KMS-11 (cell line): ENCODE data around the gene SERPINA6.
"Not testable (repeated sequence)": the region's sequence is repeated elsewhere in the genome, so short reads cannot be mapped to it uniquely, and the experiment has no call there.

Experiments used
- H2AFZ ChIP-seq: fragments of 200-600 bp; sonication (generic); 2 replicates; pipeline ENCODE4 v1.6.1; 2016; ENCODE audit warnings: antibody characterized with exemption, mixed run types, low read depth
- H3K27ac ChIP-seq: fragments of 200-600 bp; sonication (generic); 2 replicates; pipeline ENCODE4 v1.6.1; 2016; ENCODE audit warnings: mild to moderate bottlenecking, mixed run types
- H3K27me3 ChIP-seq: fragments of 200-600 bp; sonication (generic); 2 replicates; pipeline ENCODE4 v1.6.1; 2017; ENCODE audit warnings: mild to moderate bottlenecking, low read depth, mixed run types, moderate library complexity; ENCODE audit not compliant: insufficient read depth
- H3K36me3 ChIP-seq: fragments of 200-600 bp; sonication (generic); 2 replicates; pipeline ENCODE4 v1.6.1; 2017; ENCODE audit warnings: mild to moderate bottlenecking, mixed run types; ENCODE audit not compliant: insufficient read depth
- H3K4me1 ChIP-seq: fragments of 200-600 bp; sonication (generic); 2 replicates; pipeline ENCODE4 v1.6.1; 2016; ENCODE audit warnings: mild to moderate bottlenecking, low read depth, mixed run types; ENCODE audit not compliant: poor library complexity, severe bottlenecking
- H3K4me2 ChIP-seq: fragments of 200-600 bp; sonication (generic); 2 replicates; pipeline ENCODE4 v1.7.0; 2016; ENCODE audit warnings: mild to moderate bottlenecking, mixed run types
- H3K4me3 ChIP-seq: fragments of 200-600 bp; sonication (generic); IDR thresholded peaks from 2 replicates; pipeline ENCODE4 v1.6.1; 2017; ENCODE audit warnings: low read depth, low read length, mixed read lengths; ENCODE audit not compliant: insufficient read depth
- H3K79me2 ChIP-seq: fragments of 200-600 bp; sonication (generic); 2 replicates; pipeline ENCODE4 v1.6.1; 2016; ENCODE audit warnings: low read depth, mixed run types; ENCODE audit not compliant: insufficient read depth
- H3K9ac ChIP-seq: fragments of 200-600 bp; sonication (generic); 2 replicates; pipeline ENCODE4 v1.6.1; 2016; ENCODE audit warnings: mild to moderate bottlenecking, mixed run types
- H4K20me1 ChIP-seq: fragments of 200-600 bp; sonication (generic); 2 replicates; pipeline ENCODE4 v1.6.1; 2016; ENCODE audit warnings: mild to moderate bottlenecking, mixed run types; ENCODE audit not compliant: insufficient read depth
- CTCF ChIP-seq: fragments of 200-600 bp; sonication (generic); conservative IDR thresholded peaks from 2 replicates; pipeline ENCODE4 v1.6.1; 2017; ENCODE audit warnings: low read depth, mild to moderate bottlenecking, antibody characterized with exemption, low read length, moderate library complexity, mixed read lengths

Gene SERPINA6

GRCh38 chr14:94278731-94279130 lies 44.4 kb downstream of the SERPINA6 start:
- H3K36me3 ChIP-seq, result no peaks in the 10 kb centered on the region
- no peaks in the 10 kb centered on the region for H3K79me2 ChIP-seq

GRCh38 chr14:94276898-94277561 lies 46.1 kb downstream of the SERPINA6 start:
- not testable (repeated sequence) for H4K20me1 ChIP-seq, H3K9ac ChIP-seq, H3K27ac ChIP-seq, H3K4me1 ChIP-seq, H3K79me2 ChIP-seq, H3K4me3 ChIP-seq, H3K27me3 ChIP-seq, H3K36me3 ChIP-seq, H3K4me2 ChIP-seq, H2AFZ ChIP-seq

More at GRCh38 chr14:94278731-94279130, 44.4 kb downstream of the SERPINA6 start:
- Histone ChIP-seq H3K4me3 (no peak overlapping the region), H3K27ac (no peak overlapping the region), H3K4me1 (no peaks in the 10 kb centered on the region), H3K4me2 (no peak overlapping the region), H4K20me1 (no peaks in the 10 kb centered on the region), H3K9ac (no peak overlapping the region), H3K27me3 (no peaks in the 10 kb centered on the region), H2AFZ (no peak overlapping the region)
- no peak for TF ChIP-seq CTCF

- Histone ChIP-seq H3K27me3 (no peaks in the 10 kb centered on the region), H3K9ac (no peak overlapping the region), H2AFZ (no peak overlapping the region), H3K36me3 (no peaks in the 10 kb centered on the region), H3K27ac (no peak overlapping the region), H3K79me2 (no peaks in the 10 kb centered on the region), H3K4me2 (no peak overlapping the region), H4K20me1 (no peaks in the 10 kb centered on the region), H3K4me1 (no peaks in the 10 kb centered on the region), H3K4me3 (no peak overlapping the region)
- TF ChIP-seq CTCF, result no peak
Observed at GRCh38 chr14:94269156-94269555, 54.0 kb downstream of the SERPINA6 start.

GRCh38 chr14:94268582-94268981 lies 54.6 kb downstream of the SERPINA6 start:
- H3K9ac ChIP-seq, H2AFZ ChIP-seq, H3K4me3 ChIP-seq, H3K4me1 ChIP-seq, H3K36me3 ChIP-seq, H4K20me1 ChIP-seq, H3K4me2 ChIP-seq, H3K79me2 ChIP-seq, H3K27ac ChIP-seq, H3K27me3 ChIP-seq: not testable (repeated sequence)

- H4K20me1 ChIP-seq, result no peaks in the 10 kb centered on the region
- H3K4me2 ChIP-seq, result no peak overlapping the region
- no peaks in the 10 kb centered on the region for H3K36me3 ChIP-seq
- no peaks in the 10 kb centered on the region for H3K79me2 ChIP-seq
- H3K27me3 ChIP-seq, result no peaks in the 10 kb centered on the region
- no peak overlapping the region for H3K9ac ChIP-seq
- no peak overlapping the region for H2AFZ ChIP-seq
- no peak overlapping the region for H3K4me3 ChIP-seq
- H3K27ac ChIP-seq, result no peak overlapping the region
- H3K4me1 ChIP-seq, result no peaks in the 10 kb centered on the region
- no peak for TF ChIP-seq CTCF
Observed at GRCh38 chr14:94267352-94267751, 55.8 kb downstream of the SERPINA6 start.

- not testable (repeated sequence) for H3K27me3 ChIP-seq, H3K4me2 ChIP-seq, H2AFZ ChIP-seq, H3K36me3 ChIP-seq, H3K9ac ChIP-seq, H3K4me3 ChIP-seq, H3K4me1 ChIP-seq, H3K27ac ChIP-seq, H4K20me1 ChIP-seq, H3K79me2 ChIP-seq
Observed at GRCh38 chr14:94264195-94264594, 58.9 kb downstream of the SERPINA6 start.
